Measurements from ENCODE around the gene C12orf54.

DNA sequence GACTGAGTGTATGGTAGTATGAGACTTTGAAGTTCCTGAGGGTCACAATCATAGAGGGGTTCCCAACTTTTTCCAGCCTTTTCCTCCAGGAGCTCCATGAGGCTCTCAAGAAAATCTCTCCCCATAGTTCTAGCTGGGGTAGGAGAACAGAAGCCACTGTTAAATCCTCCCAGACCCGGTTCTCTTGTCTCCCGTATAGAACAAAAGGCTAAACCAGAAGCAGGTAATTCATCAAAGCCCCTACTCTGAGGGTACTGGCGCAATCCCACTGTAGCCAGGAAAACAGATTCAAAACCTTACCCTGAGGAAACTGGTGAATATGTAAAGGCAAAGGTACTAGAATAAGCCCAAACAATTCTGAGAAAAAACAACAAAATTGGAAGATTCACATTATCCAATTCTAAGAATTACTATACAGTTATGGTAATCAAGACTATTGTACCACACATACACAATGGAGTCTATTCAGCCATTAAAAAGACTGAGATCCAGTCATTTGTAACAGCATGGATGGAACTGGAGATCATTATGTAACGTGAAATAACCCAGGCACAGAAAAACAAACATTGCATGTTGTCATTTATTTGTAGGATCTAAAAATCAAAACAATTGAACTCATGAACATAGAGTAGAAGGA lies 63.7 kb downstream of the C12orf54 start:
- no peak for TF ChIP-seq POLR2A (IDR thresholded peaks at IDR 0.05)
- TF ChIP-seq, protein P1, sequence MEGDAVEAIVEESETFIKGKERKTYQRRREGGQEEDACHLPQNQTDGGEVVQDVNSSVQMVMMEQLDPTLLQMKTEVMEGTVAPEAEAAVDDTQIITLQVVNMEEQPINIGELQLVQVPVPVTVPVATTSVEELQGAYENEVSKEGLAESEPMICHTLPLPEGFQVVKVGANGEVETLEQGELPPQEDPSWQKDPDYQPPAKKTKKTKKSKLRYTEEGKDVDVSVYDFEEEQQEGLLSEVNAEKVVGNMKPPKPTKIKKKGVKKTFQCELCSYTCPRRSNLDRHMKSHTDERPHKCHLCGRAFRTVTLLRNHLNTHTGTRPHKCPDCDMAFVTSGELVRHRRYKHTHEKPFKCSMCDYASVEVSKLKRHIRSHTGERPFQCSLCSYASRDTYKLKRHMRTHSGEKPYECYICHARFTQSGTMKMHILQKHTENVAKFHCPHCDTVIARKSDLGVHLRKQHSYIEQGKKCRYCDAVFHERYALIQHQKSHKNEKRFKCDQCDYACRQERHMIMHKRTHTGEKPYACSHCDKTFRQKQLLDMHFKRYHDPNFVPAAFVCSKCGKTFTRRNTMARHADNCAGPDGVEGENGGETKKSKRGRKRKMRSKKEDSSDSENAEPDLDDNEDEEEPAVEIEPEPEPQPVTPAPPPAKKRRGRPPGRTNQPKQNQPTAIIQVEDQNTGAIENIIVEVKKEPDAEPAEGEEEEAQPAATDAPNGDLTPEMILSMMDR (IDR thresholded peaks at IDR 0.05), result no peak

All from right lobe of liver (tissue), 4 donors.